Neural crest cell (in vitro differentiated cells): ENCODE data around the gene CHAC1. TPM values are rescaled to one million over a fixed set of nuclear protein-coding genes. Genes with fewer than 3 reads are reported as not detected.
"Not testable (repeated sequence)": the region's sequence is repeated elsewhere in the genome, so short reads cannot be mapped to it uniquely, and the experiment has no call there.

Experiments
- DNase-seq: peaks from one replicate; pipeline ENCODE4 v3.0.0; 2021; ENCODE audit warnings: low read depth, mixed read lengths, low spot score
- H3K27ac Mint-ChIP-seq: one replicate; pipeline ENCODE4 v1.8.0; 2021; ENCODE audit warnings: mild to moderate bottlenecking, mixed read lengths; ENCODE audit not compliant: unreplicated experiment
- H3K27me3 Mint-ChIP-seq: 2 replicates; pipeline ENCODE4 v1.8.0; 2021; ENCODE audit warnings: low read depth, mild to moderate bottlenecking, mixed read lengths
- H3K36me3 Mint-ChIP-seq: 2 replicates; pipeline ENCODE4 v1.8.0; 2021; ENCODE audit warnings: low read depth, mild to moderate bottlenecking, mixed read lengths
- H3K4me1 Mint-ChIP-seq: 2 replicates; pipeline ENCODE4 v1.8.0; 2021; ENCODE audit warnings: mixed read lengths
- H3K4me3 Mint-ChIP-seq: one replicate; pipeline ENCODE4 v1.8.0; 2021; ENCODE audit warnings: mild to moderate bottlenecking, mixed read lengths
- H3K9me3 Mint-ChIP-seq: 2 replicates; pipeline ENCODE4 v1.8.0; 2021; ENCODE audit warnings: mixed read lengths
- total RNA-seq: library from RNA; stranded (reverse); gene quantifications from 2 replicates; pipeline ENCODE4 v1.2.1, GENCODE V29; 2021
- TF ChIP-seq, protein P1 (sequence below): fragments of 200-600 bp; sonication (generic); conservative IDR thresholded peaks from 2 replicates; pipeline ENCODE4 v1.5.0; 2021; ENCODE audit warnings: antibody characterized with exemption, mild to moderate bottlenecking

The CHAC1 gene
- total RNA-seq, 1 donor from 2014 or later, result 6.8 TPM

DNA sequence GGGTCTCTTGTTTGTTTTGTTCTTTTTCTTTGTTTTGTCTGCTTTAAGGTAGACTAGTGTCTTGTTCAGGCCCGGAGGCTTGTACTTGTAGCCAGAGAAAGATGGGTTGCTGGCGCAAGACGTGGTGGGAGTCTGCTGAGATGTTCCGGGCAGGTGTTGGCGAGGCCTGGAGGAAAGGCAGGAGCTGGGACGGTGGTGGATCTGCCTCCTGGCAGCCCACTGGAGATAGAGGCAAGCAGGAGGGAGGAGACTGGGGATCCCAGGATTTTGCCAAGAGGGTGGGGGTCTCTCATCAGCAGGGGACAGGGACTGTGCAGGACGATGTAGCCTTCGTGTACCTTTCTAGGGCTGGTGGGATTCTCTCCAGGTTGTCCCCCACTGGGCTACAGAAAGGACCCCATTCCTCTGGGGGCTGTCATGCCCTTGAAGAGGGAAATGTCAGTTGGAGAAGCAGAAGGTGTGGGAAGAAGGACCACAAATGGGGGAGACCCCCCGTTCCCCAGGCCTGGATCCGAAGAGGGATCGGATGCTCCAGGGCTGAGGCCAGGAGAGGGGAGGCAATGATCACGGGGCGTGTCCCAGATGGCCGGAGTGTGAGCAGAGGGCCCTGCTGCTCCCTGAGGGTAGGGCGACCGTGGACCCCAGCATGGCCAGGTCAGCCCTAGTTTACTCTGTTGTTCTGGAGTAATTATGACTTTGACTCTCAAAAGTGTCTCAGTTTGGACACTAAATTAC, 7.0 kb downstream of the CHAC1 start:
- H3K27ac Mint-ChIP-seq, result peak overlapping the region; percentile 92
- TF ChIP-seq, protein P1, sequence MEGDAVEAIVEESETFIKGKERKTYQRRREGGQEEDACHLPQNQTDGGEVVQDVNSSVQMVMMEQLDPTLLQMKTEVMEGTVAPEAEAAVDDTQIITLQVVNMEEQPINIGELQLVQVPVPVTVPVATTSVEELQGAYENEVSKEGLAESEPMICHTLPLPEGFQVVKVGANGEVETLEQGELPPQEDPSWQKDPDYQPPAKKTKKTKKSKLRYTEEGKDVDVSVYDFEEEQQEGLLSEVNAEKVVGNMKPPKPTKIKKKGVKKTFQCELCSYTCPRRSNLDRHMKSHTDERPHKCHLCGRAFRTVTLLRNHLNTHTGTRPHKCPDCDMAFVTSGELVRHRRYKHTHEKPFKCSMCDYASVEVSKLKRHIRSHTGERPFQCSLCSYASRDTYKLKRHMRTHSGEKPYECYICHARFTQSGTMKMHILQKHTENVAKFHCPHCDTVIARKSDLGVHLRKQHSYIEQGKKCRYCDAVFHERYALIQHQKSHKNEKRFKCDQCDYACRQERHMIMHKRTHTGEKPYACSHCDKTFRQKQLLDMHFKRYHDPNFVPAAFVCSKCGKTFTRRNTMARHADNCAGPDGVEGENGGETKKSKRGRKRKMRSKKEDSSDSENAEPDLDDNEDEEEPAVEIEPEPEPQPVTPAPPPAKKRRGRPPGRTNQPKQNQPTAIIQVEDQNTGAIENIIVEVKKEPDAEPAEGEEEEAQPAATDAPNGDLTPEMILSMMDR, result no peak
- H3K27me3 Mint-ChIP-seq, result no peaks in the 10 kb centered on the region
- peaks cover 18% of the 10 kb centered on the region for H3K4me1 Mint-ChIP-seq
- DNase-seq, result no peak
- peak overlapping the region; percentile 37 for H3K4me3 Mint-ChIP-seq
- H3K36me3 Mint-ChIP-seq, result no peaks in the 10 kb centered on the region
- H3K9me3 Mint-ChIP-seq, result peaks cover 3% of the 10 kb centered on the region

DNA sequence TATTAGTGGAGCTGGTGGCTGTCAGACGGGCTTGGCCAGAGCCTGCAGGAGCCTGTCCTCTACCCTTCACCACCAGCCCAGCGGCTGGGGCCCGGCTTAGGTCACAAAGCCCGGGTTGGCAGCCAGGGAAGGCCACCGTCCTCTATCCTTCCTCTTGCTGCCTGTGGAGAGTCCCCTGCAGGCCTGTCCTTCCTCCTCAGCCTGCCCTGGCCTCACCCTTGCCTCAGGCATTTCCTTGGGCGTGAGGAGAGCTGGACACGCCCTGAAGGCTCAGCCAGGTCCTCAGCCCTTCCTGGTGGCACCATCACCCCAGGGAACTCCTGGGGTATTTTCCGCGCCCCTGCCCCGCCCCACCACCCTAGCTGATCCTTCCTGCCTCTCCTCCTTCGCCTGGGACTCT, 7.7 kb downstream of the CHAC1 start:
- no peak for DNase-seq
- H3K4me3 Mint-ChIP-seq, result no peak overlapping the region
- H3K36me3 Mint-ChIP-seq, result no peaks in the 10 kb centered on the region
- H3K4me1 Mint-ChIP-seq, result peaks cover 18% of the 10 kb centered on the region
- TF ChIP-seq, protein P1, result no peak
- H3K27me3 Mint-ChIP-seq, result no peaks in the 10 kb centered on the region
- H3K27ac Mint-ChIP-seq, result no peak overlapping the region
- peaks cover 3% of the 10 kb centered on the region for H3K9me3 Mint-ChIP-seq

DNA sequence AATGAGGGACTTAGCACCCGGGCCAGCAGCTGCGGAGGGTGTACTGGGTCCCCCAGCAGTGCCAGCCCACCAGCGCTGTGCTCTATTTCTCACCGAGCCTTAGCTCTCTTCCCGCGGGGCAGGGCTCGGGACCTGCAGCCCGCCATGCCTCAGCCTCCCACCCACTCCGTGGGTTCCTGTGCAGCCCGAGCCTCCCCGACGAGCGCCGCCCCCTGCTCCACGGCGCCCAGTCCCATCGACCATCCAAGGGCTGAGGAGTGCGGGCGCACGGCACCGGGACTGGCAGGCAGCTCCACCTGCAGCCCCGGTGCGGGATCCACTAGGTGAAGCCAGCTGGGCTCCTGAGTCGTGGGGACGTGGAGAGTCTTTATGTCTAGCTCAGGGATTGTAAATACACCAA, 8.5 kb downstream of the CHAC1 start:
- peaks cover 24% of the 10 kb centered on the region for H3K4me1 Mint-ChIP-seq
- DNase-seq, H3K27me3 Mint-ChIP-seq, H3K27ac Mint-ChIP-seq, H3K9me3 Mint-ChIP-seq, H3K36me3 Mint-ChIP-seq, H3K4me3 Mint-ChIP-seq: not testable (repeated sequence)

DNA sequence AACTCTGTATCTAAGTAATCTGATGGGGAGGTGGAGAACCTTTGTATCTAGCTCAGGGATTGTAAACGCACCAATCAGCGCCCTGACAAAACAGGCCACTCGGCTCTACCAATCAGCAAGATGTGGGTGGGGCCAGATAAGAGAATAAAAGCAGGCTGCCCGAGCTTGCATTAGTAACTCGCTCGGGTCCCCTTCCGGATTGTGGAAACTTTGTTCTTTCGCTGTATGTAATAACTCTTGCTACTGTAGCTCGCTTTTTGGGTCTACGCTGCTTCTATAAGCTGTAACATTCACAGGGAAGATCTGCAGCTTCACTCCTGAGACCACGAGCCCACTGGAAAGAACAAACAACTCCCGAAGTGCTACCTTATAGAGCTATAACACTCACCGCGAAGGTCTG, 9.0 kb downstream of the CHAC1 start:
- not testable (repeated sequence) for H3K27me3 Mint-ChIP-seq, DNase-seq, H3K4me3 Mint-ChIP-seq, H3K27ac Mint-ChIP-seq, H3K36me3 Mint-ChIP-seq, H3K9me3 Mint-ChIP-seq
- H3K4me1 Mint-ChIP-seq, result peaks cover 24% of the 10 kb centered on the region

DNA sequence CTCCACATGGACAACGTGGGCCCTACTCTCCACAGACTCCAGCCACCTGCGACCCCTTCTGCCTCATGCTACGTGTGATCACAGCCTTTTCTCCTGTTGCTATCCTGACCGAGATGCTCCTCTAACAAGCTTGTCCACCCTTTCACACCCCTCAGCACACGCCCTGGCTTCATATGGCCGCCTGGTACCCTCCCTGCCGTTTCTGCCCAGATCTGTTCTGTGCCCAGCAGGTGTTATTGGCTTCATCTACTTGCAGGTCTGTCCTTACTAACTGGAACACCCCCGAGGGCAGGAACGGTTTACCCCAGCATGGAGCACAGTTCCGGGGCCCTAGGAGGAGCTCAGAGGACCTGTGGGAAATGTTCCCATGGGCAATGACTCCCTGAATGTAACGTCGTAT, 9.9 kb downstream of the CHAC1 start:
- Mint-ChIP-seq H3K4me1 (peaks cover 24% of the 10 kb centered on the region), H3K27me3 (no peaks in the 10 kb centered on the region), H3K27ac (no peak overlapping the region), H3K36me3 (no peaks in the 10 kb centered on the region), H3K9me3 (peaks cover 3% of the 10 kb centered on the region), H3K4me3 (no peak overlapping the region)
- TF ChIP-seq, protein P1, result no peak
- DNase-seq, result no peak

DNA sequence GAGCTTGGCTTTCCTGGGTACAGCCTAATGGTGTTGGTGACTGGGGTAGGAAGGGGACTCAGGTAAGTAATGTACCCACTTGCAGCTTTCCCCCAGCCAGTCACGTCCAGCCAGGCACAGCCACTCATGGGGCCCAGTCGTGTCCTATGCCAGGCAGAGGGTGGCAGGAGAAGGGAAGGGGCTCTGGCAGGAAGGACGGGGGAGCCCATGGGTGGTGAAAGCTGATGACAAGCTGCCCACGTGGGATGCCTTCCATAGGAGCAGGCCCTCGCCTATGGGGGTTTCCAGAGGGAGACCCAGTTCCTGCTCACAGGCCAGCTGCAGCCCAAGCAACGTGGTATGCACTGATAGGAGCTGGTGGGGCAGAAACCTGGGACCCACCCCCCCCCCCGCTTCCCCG, 10.7 kb downstream of the CHAC1 start:
- no peaks in the 10 kb centered on the region for H3K36me3 Mint-ChIP-seq
- H3K27me3 Mint-ChIP-seq, result no peaks in the 10 kb centered on the region
- H3K4me1 Mint-ChIP-seq, result peaks cover 18% of the 10 kb centered on the region
- no peak overlapping the region for H3K27ac Mint-ChIP-seq
- no peak overlapping the region for H3K4me3 Mint-ChIP-seq
- DNase-seq, result no peak
- TF ChIP-seq, protein P1, result no peak
- peaks cover 3% of the 10 kb centered on the region for H3K9me3 Mint-ChIP-seq
